ENCODE results near the gene MAST1. TPM values are rescaled to one million over a fixed set of nuclear protein-coding genes. Genes with fewer than 3 reads are reported as not detected.
"Not testable (repeated sequence)": the region's sequence is repeated elsewhere in the genome, so short reads cannot be mapped to it uniquely, and the experiment has no call there.

MAST1 gene
- total RNA-seq, 1 experiment from 2014 or later, result 0.11 TPM

GRCh38 chr19:12893582-12893981, 55.3 kb downstream of the MAST1 start:
- DNase-seq (ENCODE audit: low read depth), result no peak

- DNase-seq (ENCODE audit: low read depth), result no peak
Measured at GRCh38 chr19:12896460-12896859, 58.1 kb downstream of the MAST1 start.

DNA sequence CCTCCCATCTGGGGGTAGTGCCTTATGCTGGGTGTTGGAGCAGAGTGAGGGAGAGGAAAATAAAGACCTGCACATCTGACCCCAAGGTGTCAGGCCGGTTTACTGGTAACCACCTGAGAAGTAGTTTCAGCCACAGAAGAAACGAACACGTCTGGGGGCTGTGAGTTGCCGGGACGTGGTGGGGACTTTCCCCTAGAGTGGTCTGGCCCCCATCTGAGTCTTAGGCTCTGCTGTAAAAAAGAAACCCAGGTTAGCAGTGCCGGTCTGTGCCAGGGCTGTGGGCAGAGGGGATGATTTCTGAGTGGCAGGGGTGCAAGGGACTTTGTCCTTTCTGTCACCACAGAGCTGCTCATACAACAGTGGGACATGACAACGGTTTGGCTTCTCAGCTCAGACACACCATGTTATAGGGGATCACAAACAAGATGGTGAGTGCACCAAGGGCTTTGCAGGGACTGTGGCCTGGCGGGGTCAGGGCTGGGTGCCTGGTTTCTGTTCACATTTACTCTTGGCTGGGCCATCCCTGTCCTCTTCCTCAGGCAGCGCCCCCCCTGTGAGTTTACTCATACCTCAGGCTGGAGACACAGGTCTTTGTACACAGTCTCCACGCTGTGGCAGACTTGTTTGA, 61.7 kb downstream of the MAST1 start:
- DNase-seq (ENCODE audit: low read depth), result no peak

- DNase-seq (ENCODE audit: low read depth), result no peak
Measured at GRCh38 chr19:12907166-12907565, 68.9 kb downstream of the MAST1 start.

- DNase-seq (ENCODE audit: low read depth), result no peak
Measured at GRCh38 chr19:12912571-12912970, 74.3 kb downstream of the MAST1 start.

GRCh38 chr19:12913011-12913561, 74.8 kb downstream of the MAST1 start:
- no peak for DNase-seq (ENCODE audit: low read depth)

DNA sequence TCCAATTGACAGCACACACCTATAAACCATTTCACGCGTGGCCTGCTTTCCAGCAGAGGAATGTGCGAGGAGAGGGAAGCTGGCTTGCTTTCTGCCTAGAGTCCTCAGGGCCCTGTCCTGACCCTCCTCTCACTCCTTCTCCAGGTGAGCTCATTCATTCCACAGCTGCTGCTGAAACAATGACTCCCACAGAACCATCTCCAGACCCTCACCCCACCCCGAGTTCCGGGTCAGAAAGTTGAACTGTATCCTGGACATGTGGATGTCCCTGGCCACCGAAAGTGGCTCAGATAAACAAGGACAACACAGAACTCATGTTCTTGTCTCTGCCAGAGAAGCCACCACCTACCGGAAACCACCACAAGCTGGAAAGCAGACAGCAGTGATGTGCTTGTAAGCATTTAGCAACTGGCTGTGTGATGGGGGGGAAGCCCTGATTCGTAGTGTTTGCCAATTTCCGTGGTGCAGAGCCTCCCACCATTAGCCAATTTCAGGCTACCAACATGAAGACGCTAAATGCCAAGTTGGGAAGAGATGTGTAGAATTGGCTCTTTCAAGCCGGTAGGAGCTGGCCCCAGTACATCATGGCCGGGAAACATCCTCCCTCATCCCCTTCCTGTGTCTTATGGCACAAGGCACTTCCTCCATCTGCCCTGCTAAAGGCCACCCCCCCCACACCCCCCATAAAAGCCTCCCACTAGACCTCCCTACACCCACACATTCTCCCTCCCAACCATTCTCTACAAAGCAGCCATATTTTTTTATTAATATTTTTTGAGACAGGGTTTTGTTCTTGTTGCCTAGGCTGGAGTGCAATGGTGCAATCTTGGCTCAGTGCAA, 75.8 kb downstream of the MAST1 start:
- DNase-seq (ENCODE audit: low read depth), result no peak

DNA sequence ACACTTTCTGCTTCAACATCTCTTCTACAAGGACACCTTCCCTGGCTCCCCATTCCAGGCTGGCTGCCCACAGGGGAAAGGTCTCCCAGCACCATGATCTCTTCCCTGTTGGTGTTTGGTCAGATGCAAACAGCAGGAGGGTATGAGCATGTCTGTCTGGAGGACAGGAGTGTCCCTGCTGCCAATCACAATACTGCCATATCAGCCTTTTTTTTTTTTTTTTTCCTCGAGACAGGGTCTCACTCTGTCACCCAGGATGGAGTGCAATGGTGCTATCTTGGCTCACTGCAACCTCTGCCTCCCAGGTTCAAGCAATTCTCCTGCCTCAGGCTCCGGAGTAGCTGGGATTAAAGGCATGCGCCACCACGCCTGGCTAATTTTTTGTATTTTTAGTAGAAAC, 77.5 kb downstream of the MAST1 start:
- DNase-seq (ENCODE audit: low read depth), result not testable (repeated sequence)

DNA sequence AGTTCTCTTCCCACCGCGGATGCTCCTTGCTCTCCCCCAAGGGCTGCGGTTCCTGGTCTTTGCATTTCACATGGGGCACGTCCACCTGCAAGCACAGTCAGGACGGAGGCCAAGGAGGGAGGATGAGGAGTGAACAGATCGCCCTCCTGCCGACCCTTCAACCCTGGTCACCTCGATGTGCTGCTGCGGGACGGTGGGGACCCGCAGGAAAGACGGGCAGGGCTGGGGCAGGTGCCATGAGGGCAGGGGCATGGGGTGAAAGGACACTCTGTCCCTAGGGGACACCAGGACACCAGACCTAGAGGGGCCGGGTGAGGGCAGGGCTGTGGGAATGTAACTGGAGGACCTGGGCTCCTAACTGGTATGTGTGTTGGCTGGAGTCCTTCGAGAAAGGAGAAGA, 79.9 kb downstream of the MAST1 start:
- no peak for DNase-seq (ENCODE audit: low read depth)

- DNase-seq (ENCODE audit: low read depth), result no peak
Measured at GRCh38 chr19:12921047-12921446, 82.7 kb downstream of the MAST1 start.

GRCh38 chr19:12922959-12923358, 84.6 kb downstream of the MAST1 start:
- no peak for DNase-seq (ENCODE audit: low read depth)

Other genes starting within 250 kb of the MAST1 start
- 3.5 and 4.5 TPM in 2 replicates for gene ZNF490, start 227.7 kb upstream of the MAST1 start, total RNA-seq (2014; rRNA removed; shearing (Covaris generic))
- 9.0 and 11.9 TPM in 2 replicates for gene ZNF791, start 227.6 kb upstream of the MAST1 start, total RNA-seq (2014; rRNA removed; shearing (Covaris generic))
- gene MAN2B1, start 171.8 kb upstream of the MAST1 start, total RNA-seq (2014; rRNA removed; shearing (Covaris generic)), result 18.0 and 20.7 TPM in 2 replicates
- gene WDR83, start 171.7 kb upstream of the MAST1 start, total RNA-seq (2014; rRNA removed; shearing (Covaris generic)), result 9.0 and 10.6 TPM in 2 replicates
- 105 and 132 TPM in 2 replicates for gene DHPS, start 156.6 kb upstream of the MAST1 start, total RNA-seq (2014; rRNA removed; shearing (Covaris generic))
- not detected in 2 replicates for gene GNG14, start 150.5 kb upstream of the MAST1 start, total RNA-seq (2014; rRNA removed; shearing (Covaris generic))
- gene FBXW9, start 141.9 kb upstream of the MAST1 start, total RNA-seq (2014; rRNA removed; shearing (Covaris generic)), result 14.2 and 14.6 TPM in 2 replicates
- 18.2 and 24.0 TPM in 2 replicates for gene TNPO2, start 114.6 kb upstream of the MAST1 start, total RNA-seq (2014; rRNA removed; shearing (Covaris generic))
- gene TRIR, start 103.8 kb upstream of the MAST1 start, total RNA-seq (2014; rRNA removed; shearing (Covaris generic)), result 274 and 313 TPM in 2 replicates
- gene GET3, start 101.0 kb upstream of the MAST1 start, total RNA-seq (2014; rRNA removed; shearing (Covaris generic)), result 78.9 and 111 TPM in 2 replicates
- gene BEST2, start 86.7 kb upstream of the MAST1 start, total RNA-seq (2014; rRNA removed; shearing (Covaris generic)), result not detected in 2 replicates
- 5.1 and 11.0 TPM in 2 replicates for gene HOOK2, start 63.0 kb upstream of the MAST1 start, total RNA-seq (2014; rRNA removed; shearing (Covaris generic))
- gene JUNB, start 47.0 kb upstream of the MAST1 start, total RNA-seq (2014; rRNA removed; shearing (Covaris generic)), result 61.6 and 66.6 TPM in 2 replicates
- gene PRDX2, start 36.7 kb upstream of the MAST1 start, total RNA-seq (2014; rRNA removed; shearing (Covaris generic)), result 81.7 and 99.3 TPM in 2 replicates
- not detected in 2 replicates for gene THSD8, start 36.4 kb upstream of the MAST1 start, total RNA-seq (2014; rRNA removed; shearing (Covaris generic))
- 75.8 and 76.9 TPM in 2 replicates for gene RNASEH2A, start 31.9 kb upstream of the MAST1 start, total RNA-seq (2014; rRNA removed; shearing (Covaris generic))
- gene RTBDN, start 3.9 kb upstream of the MAST1 start, total RNA-seq (2014; rRNA removed; shearing (Covaris generic)), result not detected in 2 replicates
- 13.7 and 19.3 TPM in 2 replicates for gene DNASE2, start 42.9 kb downstream of the MAST1 start, total RNA-seq (2014; rRNA removed; shearing (Covaris generic))
- not detected in 2 replicates for gene KLF1, start 48.7 kb downstream of the MAST1 start, total RNA-seq (2014; rRNA removed; shearing (Covaris generic))
- gene GCDH, start 52.6 kb downstream of the MAST1 start, total RNA-seq (2014; rRNA removed; shearing (Covaris generic)), result 47.0 and 91.3 TPM in 2 replicates
- 0.63 TPM in 1 of 2 replicates, not detected in the other for gene SYCE2, start 80.8 kb downstream of the MAST1 start, total RNA-seq (2014; rRNA removed; shearing (Covaris generic))
- gene FARSA, start 95.2 kb downstream of the MAST1 start, total RNA-seq (2014; rRNA removed; shearing (Covaris generic)), result 105 and 122 TPM in 2 replicates
- 961 and 1,048 TPM in 2 replicates for gene CALR, start 100.1 kb downstream of the MAST1 start, total RNA-seq (2014; rRNA removed; shearing (Covaris generic))
- 125 and 151 TPM in 2 replicates for gene RAD23A, start 107.3 kb downstream of the MAST1 start, total RNA-seq (2014; rRNA removed; shearing (Covaris generic))
- gene GADD45GIP1, start 118.7 kb downstream of the MAST1 start, total RNA-seq (2014; rRNA removed; shearing (Covaris generic)), result 75.8 and 80.8 TPM in 2 replicates
- gene DAND5, start 131.1 kb downstream of the MAST1 start, total RNA-seq (2014; rRNA removed; shearing (Covaris generic)), result not detected in 2 replicates
- 8.3 and 9.9 TPM in 2 replicates for gene NFIX, start 157.0 kb downstream of the MAST1 start, total RNA-seq (2014; rRNA removed; shearing (Covaris generic))